Neural cell (in vitro differentiated cells): ENCODE results near the gene SP140L. TPM values are rescaled to one million over a fixed set of nuclear protein-coding genes. Genes with fewer than 3 reads are reported as not detected.

Experiments
- H2AFZ ChIP-seq: fragments of 200-600, 300-800 bp; sonication (generic), shearing (Covaris generic); 2 replicates; pipeline ENCODE4 v1.6.0; 2014; ENCODE audit warnings: low read depth, mild to moderate bottlenecking, antibody characterized with exemption, low read length, moderate library complexity
- H3F3A ChIP-seq: fragments of 200-600 bp; shearing (Covaris generic); 2 replicates; pipeline ENCODE4 v1.6.1; 2016; ENCODE audit warnings: mild to moderate bottlenecking, moderate library complexity, mixed read lengths, antibody characterized with exemption, low read length; ENCODE audit not compliant: insufficient read depth, poor library complexity, severe bottlenecking
- H3K27ac ChIP-seq: fragments of 200-600, 300-800 bp; sonication (generic), shearing (Covaris generic); 2 replicates; pipeline ENCODE4 v1.5.1; 2014; ENCODE audit warnings: mild to moderate bottlenecking, low read length, moderate library complexity
- H3K27me3 ChIP-seq: fragments of 300-800, 200-600 bp; sonication (generic), shearing (Covaris generic); 2 replicates; pipeline ENCODE4 v1.6.0; 2014; ENCODE audit warnings: mild to moderate bottlenecking, low read depth, low read length, moderate library complexity; ENCODE audit not compliant: insufficient read depth
- H3K36me3 ChIP-seq: fragments of 300-800, 200-600 bp; sonication (generic), shearing (Covaris generic); 2 replicates; pipeline ENCODE4 v1.5.1; 2014; ENCODE audit warnings: mild to moderate bottlenecking, antibody characterized with exemption, low read length, moderate library complexity; ENCODE audit not compliant: insufficient read depth
- H3K4me2 ChIP-seq: fragments of 300-800, 200-600 bp; sonication (generic), shearing (Covaris generic); 2 replicates; pipeline ENCODE4 v1.6.0; 2014; ENCODE audit warnings: mild to moderate bottlenecking, low read length
- H3K4me3 ChIP-seq: fragments of 300-800, 200-600 bp; sonication (generic), shearing (Covaris generic); 2 replicates; pipeline ENCODE4 v1.5.1; 2014; ENCODE audit warnings: mild to moderate bottlenecking, low read length, moderate library complexity
- H3K79me2 ChIP-seq: fragments of 200-600 bp; shearing (Covaris generic); replicated peaks from 2 replicates; pipeline ENCODE4 v1.6.0; 2014; ENCODE audit warnings: mild to moderate bottlenecking, low read length, moderate library complexity; ENCODE audit not compliant: insufficient read depth
- H3K9ac ChIP-seq: fragments of 300-800, 200-600 bp; sonication (generic), shearing (Covaris generic); 2 replicates; pipeline ENCODE4 v1.6.1; 2016; ENCODE audit warnings: mild to moderate bottlenecking, low read length, mixed read lengths
- H3K9me2 ChIP-seq: fragments of 200-600 bp; shearing (Covaris generic); 2 replicates; pipeline ENCODE4 v1.6.1; 2016; ENCODE audit warnings: mild to moderate bottlenecking, low read length, mixed read lengths; ENCODE audit not compliant: insufficient read depth
- H3K9me3 ChIP-seq: fragments of 200-600, 300-800 bp; sonication (generic), shearing (Covaris generic); 2 replicates; pipeline ENCODE4 v1.6.1; 2016; ENCODE audit warnings: mild to moderate bottlenecking, mixed run types, low read length, moderate library complexity, mixed read lengths
- H4K20me1 ChIP-seq: fragments of 200-600 bp; shearing (Covaris generic); 2 replicates; pipeline ENCODE4 v1.6.1; 2016; ENCODE audit warnings: mild to moderate bottlenecking, mixed run types; ENCODE audit not compliant: insufficient read depth
- CTCF ChIP-seq: fragments of 450-650 bp; IDR thresholded peaks from 2 replicates; pipeline ENCODE4 v1.5.1; 2014; ENCODE audit warnings: antibody characterized with exemption, mild to moderate bottlenecking, moderate library complexity; ENCODE audit not compliant: poor library complexity, severe bottlenecking
- EP300 ChIP-seq: fragments of 450-650 bp; conservative IDR thresholded peaks from 2 replicates; pipeline ENCODE4 v1.6.1; 2014; ENCODE audit warnings: antibody characterized with exemption, mild to moderate bottlenecking, moderate library complexity; ENCODE audit not compliant: poor library complexity, severe bottlenecking
- EZH2 ChIP-seq: fragments of 200-600, 300-800 bp; shearing (Covaris generic), sonication (generic); IDR thresholded peaks from 2 replicates; pipeline ENCODE4 v1.6.1; 2014; ENCODE audit warnings: antibody characterized with exemption, low read length, borderline replicate concordance, mild to moderate bottlenecking; ENCODE audit not compliant: insufficient read depth, poor library complexity, severe bottlenecking
- MXI1 ChIP-seq: fragments of 450-650 bp; conservative IDR thresholded peaks from 2 replicates; pipeline ENCODE4 v1.6.1; 2014; ENCODE audit warnings: antibody characterized with exemption, mild to moderate bottlenecking; ENCODE audit not compliant: poor library complexity, severe bottlenecking
- POLR2AphosphoS5 ChIP-seq: IDR thresholded peaks from 2 replicates; pipeline ENCODE4 v1.6.1; 2012
- RAD21 ChIP-seq: fragments of 450-650 bp; conservative IDR thresholded peaks from 2 replicates; pipeline ENCODE4 v1.6.1; 2014; ENCODE audit warnings: antibody characterized with exemption, mild to moderate bottlenecking, moderate library complexity
- SMC3 ChIP-seq: fragments of 450-650 bp; conservative IDR thresholded peaks from 2 replicates; pipeline ENCODE4 v1.6.1; 2014; ENCODE audit warnings: antibody characterized with exemption, mild to moderate bottlenecking, moderate library complexity; ENCODE audit not compliant: poor library complexity
- TAF1 ChIP-seq: IDR thresholded peaks from 2 replicates; pipeline ENCODE4 v1.6.1; 2012; ENCODE audit warnings: low read depth
- polyA plus RNA-seq: library from polyadenylated mRNA; depleted of rRNA; stranded (reverse); fragments of >200 nt; gene quantifications from 2 replicates; pipeline ENCODE4 v1.2.3, GENCODE V29; 2014
- TF ChIP-seq, protein P1 (sequence below): IDR thresholded peaks from 2 replicates; pipeline ENCODE4 v1.6.1; 2012; ENCODE audit warnings: borderline replicate concordance

Gene SP140L
- polyA plus RNA-seq, 1 donor from 2014 or later = not detected

DNA sequence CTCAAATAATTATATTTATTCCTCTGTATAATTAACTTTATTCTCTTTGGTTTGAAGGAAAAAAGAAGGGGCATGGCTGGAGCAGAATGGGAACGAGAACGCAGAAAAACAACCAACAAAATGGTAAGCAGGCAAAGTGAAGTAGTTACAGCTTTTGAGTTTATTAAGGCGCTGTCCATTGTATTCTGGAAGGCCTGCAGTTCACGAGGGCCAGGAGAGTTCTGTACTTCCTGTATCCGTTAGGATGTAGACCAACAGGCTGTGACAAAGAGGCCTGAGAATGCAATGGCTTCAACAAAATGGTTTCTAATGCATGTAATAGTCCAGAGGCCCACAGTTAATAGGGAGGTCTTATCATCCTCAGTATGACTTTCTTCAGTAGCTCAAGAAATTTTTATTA, 56.5 kb downstream of the SP140L start:
- Histone ChIP-seq H3K9me3 (no peaks in the 10 kb centered on the region), H3K9ac (no peak overlapping the region), H3K79me2 (no peaks in the 10 kb centered on the region), H3K9me2 (no peaks in the 10 kb centered on the region), H2AFZ (no peak overlapping the region), H3K36me3 (no peaks in the 10 kb centered on the region), H3K27me3 (no peaks in the 10 kb centered on the region), H3K4me3 (no peak overlapping the region), H3K27ac (no peak overlapping the region), H3K4me2 (no peak overlapping the region), H3F3A (no peaks in the 10 kb centered on the region), H4K20me1 (no peaks in the 10 kb centered on the region)
- TF ChIP-seq, protein P1, sequence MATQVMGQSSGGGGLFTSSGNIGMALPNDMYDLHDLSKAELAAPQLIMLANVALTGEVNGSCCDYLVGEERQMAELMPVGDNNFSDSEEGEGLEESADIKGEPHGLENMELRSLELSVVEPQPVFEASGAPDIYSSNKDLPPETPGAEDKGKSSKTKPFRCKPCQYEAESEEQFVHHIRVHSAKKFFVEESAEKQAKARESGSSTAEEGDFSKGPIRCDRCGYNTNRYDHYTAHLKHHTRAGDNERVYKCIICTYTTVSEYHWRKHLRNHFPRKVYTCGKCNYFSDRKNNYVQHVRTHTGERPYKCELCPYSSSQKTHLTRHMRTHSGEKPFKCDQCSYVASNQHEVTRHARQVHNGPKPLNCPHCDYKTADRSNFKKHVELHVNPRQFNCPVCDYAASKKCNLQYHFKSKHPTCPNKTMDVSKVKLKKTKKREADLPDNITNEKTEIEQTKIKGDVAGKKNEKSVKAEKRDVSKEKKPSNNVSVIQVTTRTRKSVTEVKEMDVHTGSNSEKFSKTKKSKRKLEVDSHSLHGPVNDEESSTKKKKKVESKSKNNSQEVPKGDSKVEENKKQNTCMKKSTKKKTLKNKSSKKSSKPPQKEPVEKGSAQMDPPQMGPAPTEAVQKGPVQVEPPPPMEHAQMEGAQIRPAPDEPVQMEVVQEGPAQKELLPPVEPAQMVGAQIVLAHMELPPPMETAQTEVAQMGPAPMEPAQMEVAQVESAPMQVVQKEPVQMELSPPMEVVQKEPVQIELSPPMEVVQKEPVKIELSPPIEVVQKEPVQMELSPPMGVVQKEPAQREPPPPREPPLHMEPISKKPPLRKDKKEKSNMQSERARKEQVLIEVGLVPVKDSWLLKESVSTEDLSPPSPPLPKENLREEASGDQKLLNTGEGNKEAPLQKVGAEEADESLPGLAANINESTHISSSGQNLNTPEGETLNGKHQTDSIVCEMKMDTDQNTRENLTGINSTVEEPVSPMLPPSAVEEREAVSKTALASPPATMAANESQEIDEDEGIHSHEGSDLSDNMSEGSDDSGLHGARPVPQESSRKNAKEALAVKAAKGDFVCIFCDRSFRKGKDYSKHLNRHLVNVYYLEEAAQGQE = no peak
- TF ChIP-seq EZH2 (no peak), CTCF (no peak), MXI1 (no peak), RAD21 (no peak), POLR2AphosphoS5 (no peak), TAF1 (no peak), EP300 (no peak), SMC3 (no peak)

GRCh38 chr2:230384986-230385385, 58.0 kb downstream of the SP140L start:
- no peak overlapping the region for H2AFZ ChIP-seq
- no peak overlapping the region for H3K9ac ChIP-seq
- H3K27ac ChIP-seq = no peak overlapping the region
- H3K9me3 ChIP-seq = no peaks in the 10 kb centered on the region
- H3K36me3 ChIP-seq = no peaks in the 10 kb centered on the region
- TF ChIP-seq MXI1 = no peak
- no peak for TF ChIP-seq SMC3
- no peak for TF ChIP-seq POLR2AphosphoS5
- no peak for TF ChIP-seq TAF1
- no peak for TF ChIP-seq RAD21
- TF ChIP-seq CTCF = no peak
- TF ChIP-seq, protein P1 = no peak
- no peak for TF ChIP-seq EP300
- no peak for TF ChIP-seq EZH2
- no peaks in the 10 kb centered on the region for H3K79me2 ChIP-seq
- no peak overlapping the region for H3K4me2 ChIP-seq
- H3K27me3 ChIP-seq = no peaks in the 10 kb centered on the region
- no peaks in the 10 kb centered on the region for H3F3A ChIP-seq
- no peaks in the 10 kb centered on the region for H3K9me2 ChIP-seq
- no peaks in the 10 kb centered on the region for H4K20me1 ChIP-seq
- H3K4me3 ChIP-seq = no peak overlapping the region
